GM19455 (cell line): ENCODE data around the gene FXYD7.
"Not testable (repeated sequence)": the region's sequence is repeated elsewhere in the genome, so short reads cannot be mapped to it uniquely, and the experiment has no call there.

Experiments
- ATAC-seq: cut with Tn5 transposase; IDR thresholded peaks from one replicate; pipeline ENCODE4 v1.9.1; 2021; ENCODE audit not compliant: unreplicated experiment

The FXYD7 gene

DNA sequence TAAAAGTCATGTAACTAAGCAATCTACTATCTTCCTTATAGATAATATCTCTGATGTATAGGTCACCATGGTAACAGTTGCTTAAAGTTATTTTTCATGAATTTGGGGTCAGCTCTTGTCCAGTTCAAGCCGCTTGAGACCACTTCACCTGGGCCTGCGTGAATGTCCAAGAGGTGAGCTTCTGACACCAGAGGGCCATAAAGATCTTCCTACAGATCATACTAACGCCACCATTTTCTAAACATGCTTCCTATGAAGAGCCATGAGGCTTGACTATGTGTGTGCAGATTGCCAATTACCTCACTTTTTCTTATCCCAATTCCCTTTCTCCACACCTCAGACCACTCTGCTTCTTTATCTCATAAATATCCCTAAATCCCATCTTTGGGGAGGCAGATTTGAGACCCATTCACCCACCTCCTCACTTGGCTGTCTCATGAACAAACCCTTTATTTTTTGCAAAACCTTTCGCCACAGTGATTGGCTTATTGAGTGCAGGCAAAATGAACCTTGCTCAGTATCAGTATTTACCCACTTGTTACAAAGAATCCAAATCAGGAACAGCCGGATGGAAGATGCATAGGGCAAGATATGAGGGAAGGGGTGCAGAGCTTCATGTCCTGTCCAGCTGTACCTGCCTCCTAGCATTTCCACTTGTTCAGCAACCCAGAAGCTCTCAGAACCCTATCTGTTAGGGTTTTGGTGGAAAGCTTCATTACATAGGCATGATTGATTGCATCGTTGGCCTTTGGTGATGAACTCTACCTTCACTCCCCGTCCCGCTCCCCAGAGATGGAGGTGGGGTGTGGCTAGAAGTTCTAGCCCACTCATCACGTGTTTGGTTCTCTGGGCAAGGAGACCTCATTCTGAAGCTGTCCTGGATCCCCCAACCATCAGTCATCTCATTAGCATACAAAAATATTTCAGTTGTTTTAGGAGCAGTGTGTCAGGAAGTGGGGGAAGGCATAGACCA is 51.2 kb downstream of the FXYD7 start:
- no peak for ATAC-seq

DNA sequence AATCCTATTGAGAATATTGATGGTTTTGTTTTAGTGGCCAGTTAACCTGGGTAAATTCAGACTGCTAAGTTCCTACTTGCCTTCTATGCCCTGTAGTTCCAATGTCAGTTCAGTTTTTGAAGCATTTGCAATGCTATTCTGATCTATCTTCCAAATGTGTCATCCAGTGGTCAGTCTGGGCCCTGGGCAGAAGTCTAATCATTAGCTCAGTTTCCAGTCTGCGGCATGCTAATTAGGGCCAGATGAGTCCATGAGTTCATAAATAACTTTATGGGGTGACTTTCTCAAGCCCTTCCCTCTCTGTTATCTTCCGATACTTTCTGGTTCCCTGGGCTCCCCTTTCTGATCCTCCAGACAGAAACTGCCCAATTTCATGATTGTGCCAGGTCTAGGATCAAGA is 52.8 kb downstream of the FXYD7 start:
- ATAC-seq: no peak

DNA sequence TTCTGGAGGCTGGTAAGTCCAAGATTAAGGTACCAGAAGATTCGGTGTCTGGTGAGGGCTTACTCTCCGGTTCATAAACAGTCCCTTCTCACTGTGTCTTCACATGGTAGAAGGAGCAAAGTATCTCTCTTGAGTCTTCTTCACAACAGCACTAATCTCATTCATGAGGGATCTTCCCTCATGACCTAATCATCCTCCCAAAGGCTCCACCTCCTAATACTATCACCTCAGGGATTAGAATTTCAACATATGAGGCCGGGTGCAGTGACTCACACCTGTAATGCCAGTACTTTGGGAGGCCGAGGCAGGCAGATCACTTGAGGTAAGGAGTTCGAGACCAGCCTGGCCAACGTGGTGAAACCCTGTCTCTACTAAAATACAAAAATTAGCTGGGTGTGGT is 53.8 kb downstream of the FXYD7 start:
- not testable (repeated sequence) for ATAC-seq

DNA sequence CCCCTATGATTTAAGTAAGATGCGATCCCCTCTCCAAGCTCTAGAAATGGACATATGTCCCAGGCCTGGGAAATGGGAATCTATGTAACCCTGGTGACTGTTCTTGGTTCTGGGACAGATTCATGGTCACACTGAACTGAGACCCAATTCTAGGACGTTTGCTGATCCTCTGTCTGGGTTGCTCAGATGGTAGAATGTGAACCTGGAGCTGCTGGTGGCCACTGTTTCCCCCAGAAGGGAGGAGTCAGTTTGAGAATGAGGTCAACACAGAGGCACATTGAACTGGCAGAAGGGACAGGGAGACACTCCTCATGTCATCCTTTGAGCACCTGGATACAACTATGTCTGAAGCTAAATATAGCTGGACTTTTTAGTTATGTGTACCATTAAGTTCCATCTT is 56.4 kb downstream of the FXYD7 start:
- ATAC-seq: no peak

DNA sequence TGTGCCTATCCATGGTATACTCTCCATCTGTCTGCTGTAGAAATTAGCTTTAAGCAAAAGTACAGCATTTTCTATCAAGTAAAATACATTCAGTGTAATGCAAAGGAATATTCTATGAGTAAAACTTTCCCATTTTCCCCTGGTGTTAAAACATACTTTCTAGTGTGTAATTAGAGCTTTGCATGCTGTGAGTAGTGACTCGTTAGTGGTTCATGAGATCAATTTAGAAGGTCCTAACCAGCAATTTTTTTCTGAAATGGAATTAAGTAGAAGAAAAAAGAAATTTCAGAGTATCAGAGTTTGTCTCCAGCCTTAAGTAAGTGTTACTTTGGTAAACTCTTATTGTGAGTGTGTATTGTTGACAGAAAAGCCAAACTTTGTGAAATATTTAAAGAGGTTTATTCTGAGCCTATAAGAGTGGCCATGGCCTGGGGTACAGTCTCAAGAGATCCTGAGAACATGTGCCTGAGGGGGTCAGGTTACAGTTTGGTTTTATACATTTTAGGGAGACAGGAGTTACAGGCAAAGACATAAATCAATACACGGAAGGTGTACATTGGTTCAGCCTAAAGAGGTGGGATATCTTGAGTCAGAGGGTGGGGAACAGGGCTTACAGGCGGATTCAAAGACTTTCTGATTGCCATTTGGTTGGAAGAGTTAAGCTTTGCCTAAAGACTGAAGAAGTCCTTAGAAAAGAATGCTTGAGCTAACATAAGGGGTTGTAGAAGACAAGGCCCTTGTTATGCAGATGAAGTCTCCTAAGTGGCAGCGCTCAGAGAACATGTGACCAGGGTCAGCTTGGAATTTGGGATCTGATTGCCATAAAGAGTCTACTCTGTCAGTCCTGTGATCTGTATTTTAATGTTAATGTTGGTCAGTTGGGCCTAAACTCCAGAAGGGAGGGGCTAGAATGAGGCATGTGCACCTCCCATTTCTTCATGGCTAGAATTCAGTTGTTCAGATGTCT is 60.0 kb downstream of the FXYD7 start:
- no peak for ATAC-seq
